Peyer's patch (tissue), 4 donors: ENCODE measurements around the gene RAP1GAP.

Experiments
- CTCF ChIP-seq, 6 experiments: fragments of 450-650 bp in 4 of 6; fragments of 200-600 bp in 2 of 6; sonication (generic) in 1 of 6; IDR thresholded peaks; one replicate each; pipeline ENCODE4 v1.5.1; 2017 to 2019; ENCODE audit warnings: antibody characterized with exemption in 6 of 6, mild to moderate bottlenecking in 3 of 6, moderate library complexity in 1 of 6
- POLR2A ChIP-seq, 2 donors: fragments of 450-650 bp; IDR thresholded peaks; one replicate each; pipeline ENCODE4 v1.5.1; 2017; ENCODE audit warnings: antibody characterized with exemption in 2 of 2, mild to moderate bottlenecking in 2 of 2, moderate library complexity in 2 of 2

DNA sequence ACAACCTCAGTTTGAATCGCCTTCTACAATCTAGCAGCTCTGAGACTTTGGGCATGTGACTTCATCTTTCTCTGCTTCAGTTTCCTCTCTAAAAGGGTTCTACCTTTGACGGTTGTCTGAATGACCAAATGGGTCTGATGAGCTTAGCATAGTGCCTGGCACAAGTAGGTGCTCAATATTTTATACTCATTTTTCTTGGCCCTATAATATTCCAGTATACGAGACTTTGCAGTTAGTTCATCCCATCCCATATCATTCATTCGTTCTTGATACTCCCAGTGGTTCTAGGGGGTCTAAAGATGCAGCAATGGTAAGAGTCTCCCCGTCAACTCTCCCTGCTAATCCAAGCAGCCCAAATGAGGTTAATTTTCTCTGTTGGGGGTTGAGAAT, 92.4 kb downstream of the RAP1GAP start:
- TF ChIP-seq CTCF (IDR thresholded peaks at IDR 0.05) (no peak), POLR2A (IDR thresholded peaks at IDR 0.05) (no peak)
